H1 (cell line): Measurements from ENCODE around the gene MIGA1. TPM values are rescaled to one million over a fixed set of nuclear protein-coding genes. Genes with fewer than 3 reads are reported as not detected.

Source experiments
- polyA plus RNA-seq, 7 experiments: library from polyadenylated mRNA; depleted of rRNA in 3 of 7; stranded (reverse) in 5 of 7; unstranded in 2 of 7; fragments of >200 nt in 5 of 7; fragments of 200-250 nt in 2 of 7; gene quantifications; 1 replicate in 5 of 7; 2 replicates in 1 of 7; 4 replicates in 1 of 7; pipeline versions ENCODE4 v1.2.1 to v1.2.3, GENCODE V29; 2011 to 2013; ENCODE audit warnings: missing spikeins in 2 of 7, mixed read lengths in 2 of 7
- total RNA-seq: library from RNA; stranded (reverse); fragmentation: NEBNext Ultra II Directional; extraction: Animal tissue kit (Norgen Biotek cat#: 25700); gene quantifications from 2 replicates; pipeline ENCODE4 v1.2.1, GENCODE V29; 2021
- TF ChIP-seq, protein P1 (sequence below): IDR thresholded peaks from 2 replicates; pipeline ENCODE4 v1.6.1; 2012; ENCODE audit warnings: low read length, inconsistent platforms

The MIGA1 gene
- total and polyA plus RNA-seq, 2 of the 8 experiments (the other 6 are each of a cell fraction or from before 2014, with no cell fraction given): 0.95 to 7.0 TPM

DNA sequence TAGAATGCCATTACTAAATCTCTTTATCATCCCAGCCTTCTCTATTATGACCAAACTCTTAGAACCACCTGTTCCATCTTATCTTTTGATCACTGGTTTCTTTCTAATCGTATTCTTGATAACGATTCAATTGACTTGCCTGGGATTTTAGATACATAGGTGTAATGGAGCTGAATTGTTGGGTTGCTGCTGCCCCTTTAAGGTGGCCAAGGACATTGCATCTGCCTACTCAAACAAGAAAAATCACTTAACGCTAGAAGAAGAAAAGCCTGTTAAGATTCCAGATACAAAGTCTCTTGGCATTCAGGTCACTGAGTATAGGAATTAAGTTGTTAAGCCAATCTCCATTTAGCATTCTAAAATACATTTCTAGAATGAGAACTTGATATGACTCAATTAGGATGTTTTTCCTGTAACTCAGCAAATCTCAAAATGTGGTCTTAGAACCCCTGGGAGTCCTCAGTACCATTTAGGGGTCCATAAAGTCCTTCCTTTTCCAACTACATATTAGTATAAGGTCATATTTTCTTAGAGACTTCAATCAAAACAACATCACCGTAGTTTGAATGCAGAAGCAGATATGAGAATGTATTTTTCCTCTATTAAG lies 121.3 kb downstream of the MIGA1 start (continued):
- TF ChIP-seq, protein P1, sequence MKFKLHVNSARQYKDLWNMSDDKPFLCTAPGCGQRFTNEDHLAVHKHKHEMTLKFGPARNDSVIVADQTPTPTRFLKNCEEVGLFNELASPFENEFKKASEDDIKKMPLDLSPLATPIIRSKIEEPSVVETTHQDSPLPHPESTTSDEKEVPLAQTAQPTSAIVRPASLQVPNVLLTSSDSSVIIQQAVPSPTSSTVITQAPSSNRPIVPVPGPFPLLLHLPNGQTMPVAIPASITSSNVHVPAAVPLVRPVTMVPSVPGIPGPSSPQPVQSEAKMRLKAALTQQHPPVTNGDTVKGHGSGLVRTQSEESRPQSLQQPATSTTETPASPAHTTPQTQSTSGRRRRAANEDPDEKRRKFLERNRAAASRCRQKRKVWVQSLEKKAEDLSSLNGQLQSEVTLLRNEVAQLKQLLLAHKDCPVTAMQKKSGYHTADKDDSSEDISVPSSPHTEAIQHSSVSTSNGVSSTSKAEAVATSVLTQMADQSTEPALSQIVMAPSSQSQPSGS: no peak
